ENCODE measurements around the gene KIAA1549.
"Not testable (repeated sequence)": the region's sequence is repeated elsewhere in the genome, so short reads cannot be mapped to it uniquely, and the experiment has no call there.

KIAA1549 gene

GRCh38 chr7:138941545-138941944 lies 39.6 kb downstream of the KIAA1549 start:
- no peak for DNase-seq

GRCh38 chr7:138940602-138941001 lies 40.6 kb downstream of the KIAA1549 start:
- DNase-seq, result not testable (repeated sequence)

GRCh38 chr7:138937484-138937883 lies 43.7 kb downstream of the KIAA1549 start:
- DNase-seq, result no peak

- no peak for DNase-seq
These were observed 45.7 kb downstream of the KIAA1549 start for GRCh38 chr7:138935465-138936011.

GRCh38 chr7:138934861-138935260 lies 46.3 kb downstream of the KIAA1549 start:
- DNase-seq, result no peak

GRCh38 chr7:138934367-138934766 lies 46.8 kb downstream of the KIAA1549 start:
- no peak for DNase-seq

- DNase-seq, result no peak
These were observed 48.3 kb downstream of the KIAA1549 start for GRCh38 chr7:138932870-138933269.

GRCh38 chr7:138932427-138932826 lies 48.8 kb downstream of the KIAA1549 start:
- no peak for DNase-seq

- no peak for DNase-seq
These were observed 51.2 kb downstream of the KIAA1549 start for GRCh38 chr7:138929969-138930368.

- DNase-seq, result no peak
These were observed 55.0 kb downstream of the KIAA1549 start for GRCh38 chr7:138926241-138926612.

GRCh38 chr7:138924501-138925225 lies 56.5 kb downstream of the KIAA1549 start:
- DNase-seq, result no peak

- DNase-seq, result no peak
These were observed 59.9 kb downstream of the KIAA1549 start for GRCh38 chr7:138921277-138921676.

GRCh38 chr7:138919911-138920310 lies 61.3 kb downstream of the KIAA1549 start:
- DNase-seq, result no peak

- DNase-seq, result no peak
These were observed 62.0 kb downstream of the KIAA1549 start for GRCh38 chr7:138919216-138919615.

GRCh38 chr7:138918756-138919155 lies 62.4 kb downstream of the KIAA1549 start:
- no peak for DNase-seq

- DNase-seq, result no peak
These were observed 63.0 kb downstream of the KIAA1549 start for GRCh38 chr7:138918176-138918575.

GRCh38 chr7:138917771-138918170 lies 63.4 kb downstream of the KIAA1549 start:
- no peak for DNase-seq

GRCh38 chr7:138916731-138917130 lies 64.5 kb downstream of the KIAA1549 start:
- no peak for DNase-seq

- DNase-seq, result no peak
These were observed 64.9 kb downstream of the KIAA1549 start for GRCh38 chr7:138916275-138916674.

GRCh38 chr7:138913783-138914182 lies 67.4 kb downstream of the KIAA1549 start:
- DNase-seq, result no peak

- DNase-seq, result no peak
These were observed 70.2 kb downstream of the KIAA1549 start for GRCh38 chr7:138911007-138911406.

- DNase-seq, result no peak
These were observed 73.3 kb downstream of the KIAA1549 start for GRCh38 chr7:138907850-138908249.

- DNase-seq, result no peak
These were observed 73.9 kb downstream of the KIAA1549 start for GRCh38 chr7:138907201-138907847.

- DNase-seq, result no peak
These were observed 77.2 kb downstream of the KIAA1549 start for GRCh38 chr7:138903859-138904435.
